ENCODE data around the gene LTC4S.

- TF ChIP-seq MAX (IDR thresholded peaks at IDR 0.05; ENCODE audit: insufficient read depth, insufficient read length) (no peak), CTCF (IDR thresholded peaks at IDR 0.05; ENCODE audit: extremely low read depth in 1 of 2, insufficient read depth in 1 of 2, low read depth in 1 of 2, low read length in 2 of 2) (no peak), EZH2 (IDR thresholded peaks at IDR 0.05; ENCODE audit: borderline replicate concordance, low read depth, low read length, severe bottlenecking) (no peak)
These were observed 30.4 kb downstream of the LTC4S start for GRCh38 chr5:179823937-179824744.

Measured in endothelial cell of umbilical vein (primary cell).